Measurements from ENCODE around the gene MC2R.

- TF ChIP-seq GATA2 (IDR thresholded peaks at IDR 0.05; ENCODE audit: low read depth, low read length) (no peak), GATA3 (IDR thresholded peaks at IDR 0.05; ENCODE audit: low read depth, low read length) (no peak)
These were observed 40.8 kb downstream of the MC2R start for GRCh38 chr18:13874558-13874957.
